GM23248 (cell line): ENCODE data around the gene RAB30.

Experiments
- EZH2 ChIP-seq: fragments of 200-600 bp; sonication (generic); IDR thresholded peaks from 2 replicates; pipeline ENCODE4 v1.6.1; 2018; ENCODE audit warnings: antibody characterized with exemption, mild to moderate bottlenecking; ENCODE audit not compliant: insufficient read depth, poor library complexity, severe bottlenecking
- EZH2phosphoT487 ChIP-seq: fragments of 200-600 bp; sonication (generic); IDR thresholded peaks from 2 replicates; pipeline ENCODE4 v1.6.1; 2018; ENCODE audit warnings: antibody characterized with exemption, moderate library complexity, mild to moderate bottlenecking, low read depth; ENCODE audit not compliant: insufficient read depth

- TF ChIP-seq EZH2phosphoT487 (no peak), EZH2 (no peak)
Measured at GRCh38 chr11:83061883-83062282, 9.8 kb downstream of the RAB30 start.
